H1 (cell line): ENCODE results near the gene MTG1. TPM values are rescaled to one million over a fixed set of nuclear protein-coding genes. Genes with fewer than 3 reads are reported as not detected.

Experiments used
- CTCF ChIA-PET: fragments of 300-600 bp; sonication (Branson Sonifier 250); formaldehyde crosslinking; loops from one replicate; lab custom pipeline; 2021; ENCODE audit not compliant: partially characterized antibody; lab: Charles Lee
- POLR2A ChIA-PET: fragments of 300-600 bp; sonication (Branson Sonifier 250); formaldehyde crosslinking; loops from one replicate; lab custom pipeline; 2021; ENCODE audit warnings: inconsistent platforms; ENCODE audit not compliant: partially characterized antibody; lab: Charles Lee
- DNase-seq, 2 experiments: peaks; one replicate each; pipeline versions ENCODE4 v3.0.0 to v3.0.0-alpha.2; 2010 to 2022; ENCODE audit warnings: low spot score in 2 of 2, low read depth in 1 of 2, mixed read lengths in 1 of 2
- FAIRE-seq: peaks from 2 replicates; lab custom pipeline; 2011; peaks lifted over from hg19 to GRCh38; lab: Jason Lieb, UNC
- H2AFZ ChIP-seq: 2 replicates; pipeline ENCODE4 v1.8.1; 2012; ENCODE audit warnings: low read length, inconsistent platforms
- H2AK5ac ChIP-seq: 2 replicates; pipeline ENCODE4 v1.6.1; 2013; ENCODE audit warnings: low read depth, low read length
- H2BK120ac ChIP-seq: replicated peaks from 2 replicates; pipeline ENCODE3; 2013; ENCODE audit warnings: low read depth, low read length, inconsistent platforms
- H2BK12ac ChIP-seq: 2 replicates; pipeline ENCODE4 v1.6.1; 2013; ENCODE audit warnings: low read depth, low read length
- H2BK15ac ChIP-seq: 2 replicates; pipeline ENCODE4 v1.6.1; 2013; ENCODE audit warnings: low read length
- H2BK20ac ChIP-seq: 2 replicates; pipeline ENCODE4 v1.6.1; 2013; ENCODE audit warnings: low read length
- H2BK5ac ChIP-seq: 2 replicates; pipeline ENCODE4 v1.6.1; 2013; ENCODE audit warnings: low read depth, low read length
- H3K14ac ChIP-seq: 2 replicates; pipeline ENCODE4 v1.6.1; 2013; ENCODE audit warnings: inconsistent platforms; ENCODE audit not compliant: insufficient read length
- H3K18ac ChIP-seq: 2 replicates; pipeline ENCODE4 v1.6.1; 2013; ENCODE audit warnings: low read length; ENCODE audit errors: extremely low read depth
- H3K23ac ChIP-seq: 2 replicates; pipeline ENCODE4 v1.6.1; 2013; ENCODE audit warnings: inconsistent platforms; ENCODE audit not compliant: insufficient read length
- H3K23me2 ChIP-seq: 2 replicates; pipeline ENCODE4 v1.6.1; 2013; ENCODE audit warnings: low read depth, low read length
- H3K27ac ChIP-seq: 2 replicates; pipeline ENCODE4 v1.6.1; 2011; ENCODE audit warnings: low read depth, low read length, inconsistent platforms
- H3K27me3 ChIP-seq, 4 experiments: replicated peaks in 1 of 4; 1 replicate in 1 of 4; 2 replicates in 3 of 4; pipeline versions ENCODE4 v1.6.1 to v1.8.1; 2011 to 2013; ENCODE audit warnings: low read length in 3 of 4, mild to moderate bottlenecking in 3 of 4, inconsistent platforms in 2 of 4, mixed read lengths in 2 of 4, moderate library complexity in 1 of 4; ENCODE audit not compliant: control insufficient read depth in 3 of 4, insufficient read depth in 3 of 4; ENCODE audit errors: extremely low read depth in 1 of 4
- H3K36me3 ChIP-seq, 4 experiments: 2 replicates each; pipeline versions ENCODE4 v1.6.1 to v1.8.1; 2011 to 2013; ENCODE audit warnings: mild to moderate bottlenecking in 4 of 4, low read length in 3 of 4, moderate library complexity in 2 of 4, control low read depth in 1 of 4, inconsistent platforms in 1 of 4; ENCODE audit not compliant: insufficient read depth in 4 of 4, control insufficient read depth in 2 of 4
- H3K4ac ChIP-seq: replicated peaks from 2 replicates; pipeline ENCODE3; 2013; ENCODE audit warnings: low read length, low read depth, mixed read lengths, inconsistent platforms; ENCODE audit not compliant: insufficient read length
- H3K4me1 ChIP-seq, 4 experiments: replicated peaks in 1 of 4; 1 replicate in 1 of 4; 2 replicates in 3 of 4; pipeline versions ENCODE4 v1.6.1 to v1.8.1; 2011 to 2013; ENCODE audit warnings: low read length in 3 of 4, inconsistent platforms in 2 of 4, mixed read lengths in 1 of 4; ENCODE audit not compliant: insufficient read depth in 4 of 4, control insufficient read depth in 3 of 4
- H3K4me2 ChIP-seq, 2 experiments: 2 replicates each; pipeline versions ENCODE4 v1.6.1 to v1.8.1; 2011 to 2013; ENCODE audit warnings: low read depth in 2 of 2, low read length in 2 of 2, control low read depth in 1 of 2, inconsistent platforms in 1 of 2, mild to moderate bottlenecking in 1 of 2; ENCODE audit not compliant: insufficient read depth in 1 of 2
- H3K4me3 ChIP-seq, 4 experiments: fragments of 200-600, 300-600 bp in 1 of 4; sonication (generic), shearing (Covaris generic), sonication (Bioruptor Twin) in 1 of 4; 2 replicates each; pipeline versions ENCODE4 v1.5.1 to v1.8.1; 2011 to 2016; ENCODE audit warnings: low read length in 4 of 4, low read depth in 3 of 4, control low read depth in 2 of 4, inconsistent platforms in 2 of 4, mild to moderate bottlenecking in 2 of 4, mixed read lengths in 1 of 4, moderate library complexity in 1 of 4; ENCODE audit not compliant: insufficient read depth in 2 of 4; ENCODE audit errors: extremely low read depth in 1 of 4
- H3K56ac ChIP-seq: replicated peaks from 2 replicates; pipeline ENCODE3; 2013; ENCODE audit warnings: low read depth, mild to moderate bottlenecking, mixed read lengths, low read length, inconsistent platforms; ENCODE audit not compliant: insufficient read length
- H3K79me1 ChIP-seq: 2 replicates; pipeline ENCODE4 v1.6.1; 2013; ENCODE audit warnings: low read depth, low read length, control low read depth
- H3K79me2 ChIP-seq, 2 experiments: 2 replicates each; pipeline versions ENCODE4 v1.6.1 to v1.8.1; 2012 to 2013; ENCODE audit warnings: low read length in 2 of 2, mild to moderate bottlenecking in 2 of 2, inconsistent platforms in 1 of 2; ENCODE audit not compliant: insufficient read depth in 2 of 2, control insufficient read depth in 1 of 2
- H3K9ac ChIP-seq, 4 experiments: replicated peaks in 1 of 4; 1 replicate in 1 of 4; 2 replicates in 3 of 4; pipeline versions ENCODE4 v1.6.1 to v1.8.1; 2011 to 2013; ENCODE audit warnings: low read depth in 3 of 4, low read length in 3 of 4, control low read depth in 2 of 4, mild to moderate bottlenecking in 2 of 4, moderate library complexity in 2 of 4, inconsistent platforms in 1 of 4; ENCODE audit errors: extremely low read depth in 1 of 4
- H3K9me3 ChIP-seq, 2 experiments: 2 replicates each; pipeline versions ENCODE4 v1.6.1 to v1.8.1; 2012 to 2013; ENCODE audit warnings: mild to moderate bottlenecking in 2 of 2, moderate library complexity in 2 of 2, control low read depth in 1 of 2, inconsistent platforms in 1 of 2, low read depth in 1 of 2, low read length in 1 of 2, mixed read lengths in 1 of 2; ENCODE audit not compliant: insufficient read depth in 2 of 2
- H4K20me1 ChIP-seq, 2 experiments: replicated peaks in 1 of 2; 2 replicates each; pipeline versions ENCODE3 to v1.8.1; 2011 to 2013; ENCODE audit warnings: inconsistent platforms in 2 of 2, low read length in 2 of 2, mild to moderate bottlenecking in 1 of 2; ENCODE audit not compliant: insufficient read depth in 2 of 2, control insufficient read depth in 1 of 2
- H4K5ac ChIP-seq: 2 replicates; pipeline ENCODE4 v1.6.1; 2013; ENCODE audit warnings: low read length, low read depth, mixed read lengths, inconsistent platforms; ENCODE audit not compliant: insufficient read length
- H4K8ac ChIP-seq: 2 replicates; pipeline ENCODE4 v1.8.0; 2013; ENCODE audit warnings: mild to moderate bottlenecking, moderate library complexity, low read length, inconsistent platforms; ENCODE audit not compliant: insufficient read depth; ENCODE audit errors: extremely low read depth
- H4K91ac ChIP-seq: replicated peaks from 2 replicates; pipeline ENCODE3; 2013; ENCODE audit warnings: low read length, mixed read lengths, inconsistent platforms; ENCODE audit not compliant: insufficient read length
- ASH2L ChIP-seq: fragments of 200-600, 300-600 bp; sonication (generic); IDR thresholded peaks from one replicate; pipeline ENCODE4 v1.7.1; 2017; ENCODE audit warnings: low read length
- CBX5 ChIP-seq: fragments of 300-800, 300-1000 bp; sonication (generic); IDR thresholded peaks from 2 replicates; pipeline ENCODE4 v1.7.1; 2016; ENCODE audit warnings: antibody characterized with exemption, low read length, low read depth
- CTBP2 ChIP-seq: IDR thresholded peaks from 2 replicates; pipeline ENCODE4 v1.7.0; 2011; ENCODE audit warnings: borderline replicate concordance, mild to moderate bottlenecking, moderate library complexity, mixed read lengths, low read length; ENCODE audit not compliant: insufficient read depth, insufficient read length
- EGR1 ChIP-seq: IDR thresholded peaks from 2 replicates; pipeline ENCODE4 v1.6.1; 2011; ENCODE audit warnings: low read depth, low read length, borderline replicate concordance
- EZH2 ChIP-seq: fragments of 200-600 bp; sonication (generic); IDR thresholded peaks from 2 replicates; pipeline ENCODE4 v1.7.1; 2012; ENCODE audit warnings: low read depth, mild to moderate bottlenecking, moderate library complexity, low read length, inconsistent platforms; ENCODE audit not compliant: severe bottlenecking
- GABPA ChIP-seq: IDR thresholded peaks from 2 replicates; pipeline ENCODE4 v1.6.1; 2011; ENCODE audit warnings: mild to moderate bottlenecking, low read length, moderate library complexity, borderline replicate concordance; ENCODE audit not compliant: insufficient read depth
- KDM1A ChIP-seq: fragments of 200-600, 300-600 bp; sonication (generic); IDR thresholded peaks from 2 replicates; pipeline ENCODE4 v1.7.1; 2016; ENCODE audit warnings: mild to moderate bottlenecking, low read length, borderline replicate concordance
- KDM4A ChIP-seq: IDR thresholded peaks from one replicate; pipeline ENCODE4 v1.7.1; 2012; ENCODE audit warnings: low read depth, mild to moderate bottlenecking, moderate library complexity, low read length, inconsistent platforms; ENCODE audit not compliant: severe bottlenecking
- MAFK ChIP-seq: IDR thresholded peaks from 2 replicates; pipeline ENCODE4 v1.6.1; 2012; ENCODE audit warnings: low read depth, mild to moderate bottlenecking, improper control_type of control experiment, low read length
- RXRA ChIP-seq: IDR thresholded peaks from 2 replicates; pipeline ENCODE4 v1.6.1; 2011; ENCODE audit warnings: low read depth, mild to moderate bottlenecking, low read length, moderate library complexity; ENCODE audit not compliant: insufficient read depth
- SIX5 ChIP-seq: IDR thresholded peaks from 2 replicates; pipeline ENCODE4 v1.6.1; 2011; ENCODE audit warnings: mild to moderate bottlenecking, low read depth, low read length
- SP1 ChIP-seq: IDR thresholded peaks from 2 replicates; pipeline ENCODE4 v1.6.1; 2011; ENCODE audit warnings: low read depth, low read length
- SP2 ChIP-seq: IDR thresholded peaks from 2 replicates; pipeline ENCODE4 v1.6.1; 2012; ENCODE audit warnings: mild to moderate bottlenecking, low read length, inconsistent platforms
- YY1 ChIP-seq: IDR thresholded peaks from 2 replicates; pipeline ENCODE4 v1.6.1; 2011; ENCODE audit warnings: low read depth, mild to moderate bottlenecking, low read length
- ZNF274 ChIP-seq: IDR thresholded peaks from 2 replicates; pipeline ENCODE4 v1.7.0; 2012; ENCODE audit warnings: low read length, borderline replicate concordance; ENCODE audit errors: extremely low read depth
- WGBS, 2 experiments: shearing (Covaris generic) in 1 of 2; methylation state at CpG; one replicate each; pipeline versions ENCODE4 v1.1.6 to v1.1.7; 2013 to 2015; ENCODE audit warnings: low lambda C conversion rate in 2 of 2, mixed read lengths in 2 of 2, inconsistent platforms in 1 of 2, low coverage in 1 of 2, missing lambda C conversion rate in 1 of 2; ENCODE audit not compliant: insufficient replicate concordance in 2 of 2, insufficient coverage in 1 of 2, insufficient read length in 1 of 2; ENCODE audit errors: extremely low coverage in 1 of 2, missing lambda C conversion rate in 1 of 2; 5-methylcytosine and 5-hydroxymethylcytosine counted together
- polyA plus RNA-seq, 7 experiments: library from polyadenylated mRNA; depleted of rRNA in 3 of 7; stranded (reverse) in 5 of 7; unstranded in 2 of 7; fragments of >200 nt in 5 of 7; fragments of 200-250 nt in 2 of 7; gene quantifications; 1 replicate in 5 of 7; 2 replicates in 1 of 7; 4 replicates in 1 of 7; pipeline versions ENCODE4 v1.2.1 to v1.2.3, GENCODE V29; 2011 to 2013; ENCODE audit warnings: missing spikeins in 2 of 7, mixed read lengths in 2 of 7
- total RNA-seq: library from RNA; stranded (reverse); fragmentation: NEBNext Ultra II Directional; extraction: Animal tissue kit (Norgen Biotek cat#: 25700); gene quantifications from 2 replicates; pipeline ENCODE4 v1.2.1, GENCODE V29; 2021

Gene MTG1
- total and polyA plus RNA-seq, 2 of the 8 experiments (the other 6 are each of a cell fraction or from before 2014, with no cell fraction given), result 56.6 to 81.6 TPM

DNA sequence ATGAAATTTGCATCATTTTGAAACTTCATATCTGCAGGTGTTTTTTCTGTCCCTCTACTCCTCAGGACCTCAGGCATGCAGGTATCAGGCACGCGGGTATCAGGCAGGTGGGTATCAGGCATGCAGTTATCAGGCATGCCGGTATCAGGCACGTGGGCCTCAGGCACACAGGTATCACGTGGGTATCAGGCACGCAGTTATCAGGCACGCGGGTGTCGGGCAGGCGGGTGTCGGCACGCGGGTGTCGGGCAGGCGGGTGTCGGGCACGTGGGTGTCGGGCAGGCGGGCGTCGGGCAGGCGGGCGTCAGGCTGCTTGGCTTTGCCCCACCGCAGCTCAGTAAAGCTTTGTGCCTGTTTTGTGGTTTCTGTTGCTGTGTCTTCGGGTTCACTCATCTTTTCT lies 21.8 kb downstream of the MTG1 start:
- Histone ChIP-seq H2BK20ac (no peak overlapping the region), H2BK120ac (no peak overlapping the region), H3K4ac (no peak overlapping the region), H3K18ac (no peak overlapping the region), H4K20me1 (peaks cover 4 to 10% of the 10 kb centered on the region in 2 experiments), H4K5ac (no peak overlapping the region), H3K4me1 (no peaks in the 10 kb centered on the region; a peak in 1 of 7 replicates), H3K23me2 (no peaks in the 10 kb centered on the region), H3K27ac (no peak overlapping the region), H3K27me3 (no peaks in the 10 kb centered on the region), H3K56ac (no peak overlapping the region), H4K8ac (no peak overlapping the region), H3K4me3 (no peak overlapping the region), H2BK15ac (no peak overlapping the region), H2BK5ac (no peak overlapping the region), H2AFZ (no peak overlapping the region), H4K91ac (no peak overlapping the region), H2AK5ac (no peak overlapping the region), H3K14ac (no peak overlapping the region), H2BK12ac (no peak overlapping the region), H3K23ac (no peak overlapping the region), H3K9me3 (peaks cover 7 to 12% of the 10 kb centered on the region in 2 experiments; a peak in 3 of 4 replicates), H3K79me2 (0 out of 4 replicates have a peak, but pooled peaks cover 0 to 3% of the 10 kb centered on the region in 2 experiments), H3K4me2 (no peak overlapping the region), H3K9ac (no peak overlapping the region), H3K79me1 (peaks cover 3% of the 10 kb centered on the region; the same call in 1 of the 2 replicates), H3K36me3 (peaks cover 0 to 43% (median 10%) of the 10 kb centered on the region in 4 experiments; a peak in 4 of 8 replicates)
- no peak for DNase-seq
- ChIA-PET POLR2A (interaction anchor here (0.8 kb wide), 1 partner anchor 35 kb away, joined by 3 read pairs; no protein-coding TSS in a partner anchor), CTCF (no interaction called here)
- no peak for FAIRE-seq
- 87% methylated on average over 18 of the region's 25 CpGs; no CpG with 5 or more reads in 1 of the 2 experiments for WGBS, 2 experiments
- TF ChIP-seq EGR1, result no peak
- no peak for TF ChIP-seq KDM1A
- TF ChIP-seq RXRA, result no peak
- TF ChIP-seq SP1, result no peak
- no peak for TF ChIP-seq KDM4A
- no peak for TF ChIP-seq EZH2
- no peak for TF ChIP-seq SIX5
- TF ChIP-seq ASH2L, result no peak
- no peak for TF ChIP-seq CTBP2
- TF ChIP-seq YY1, result no peak
- TF ChIP-seq GABPA, result no peak
- TF ChIP-seq SP2, result no peak
- no peak for TF ChIP-seq CBX5
- no peak for TF ChIP-seq MAFK
- no peak for TF ChIP-seq ZNF274
